ENCODE measurements around the gene CLK2. TPM values are rescaled to one million over a fixed set of nuclear protein-coding genes. Genes with fewer than 3 reads are reported as not detected.

The CLK2 gene
- total and polyA plus RNA-seq, 2 of the 8 experiments (the other 6 are each of a cell fraction or from before 2014, with no cell fraction given): 62.2 to 76.0 TPM

- no peak overlapping the region for H2BK5ac ChIP-seq (ENCODE audit: low read depth, low read length)
- no peak overlapping the region for H4K91ac ChIP-seq (replicated peaks; ENCODE audit: insufficient read length, low read length)
- H3K4me1 ChIP-seq (replicated peaks in 1 of 4; ENCODE audit: control insufficient read depth in 3 of 4, insufficient read depth in 4 of 4, low read length in 3 of 4): no peaks in the 10 kb centered on the region
- no peak for DNase-seq (ENCODE audit: low read depth in 1 of 2, low spot score in 2 of 2)
- WGBS, 2 experiments (ENCODE audit: extremely low coverage in 1 of 2, insufficient coverage in 1 of 2, insufficient read length in 1 of 2, insufficient replicate concordance in 2 of 2, low coverage in 1 of 2, low lambda C conversion rate in 2 of 2, missing lambda C conversion rate in 1 of 2): 93% methylated on average over 5 of the region's 5 CpGs; no CpG with 5 or more reads in 1 of the 2 experiments
- H3K9ac ChIP-seq (replicated peaks in 1 of 4; ENCODE audit: extremely low read depth in 1 of 4, low read depth in 3 of 4, low read length in 3 of 4): no peak overlapping the region
- no peaks in the 10 kb centered on the region for H3K23me2 ChIP-seq (ENCODE audit: low read depth, low read length)
- no peak overlapping the region for H3K4me2 ChIP-seq (ENCODE audit: insufficient read depth in 1 of 2, low read depth in 2 of 2, low read length in 2 of 2)
- no peak overlapping the region for H2BK20ac ChIP-seq (ENCODE audit: low read length)
- H2AK5ac ChIP-seq (ENCODE audit: low read depth, low read length): no peak overlapping the region
- no peaks in the 10 kb centered on the region for H3K79me2 ChIP-seq (ENCODE audit: control insufficient read depth in 1 of 2, insufficient read depth in 2 of 2, low read length in 2 of 2)
- no peak overlapping the region for H3K56ac ChIP-seq (replicated peaks; ENCODE audit: insufficient read length, low read depth, low read length)
- H3K36me3 ChIP-seq (ENCODE audit: control insufficient read depth in 2 of 4, insufficient read depth in 4 of 4, low read length in 3 of 4): no peaks in the 10 kb centered on the region; a peak in 1 of 8 replicates
- no peaks in the 10 kb centered on the region for H3K79me1 ChIP-seq (ENCODE audit: low read depth, low read length)
- no peak overlapping the region for H4K5ac ChIP-seq (ENCODE audit: insufficient read length, low read depth, low read length)
- TF ChIP-seq, protein P1, sequence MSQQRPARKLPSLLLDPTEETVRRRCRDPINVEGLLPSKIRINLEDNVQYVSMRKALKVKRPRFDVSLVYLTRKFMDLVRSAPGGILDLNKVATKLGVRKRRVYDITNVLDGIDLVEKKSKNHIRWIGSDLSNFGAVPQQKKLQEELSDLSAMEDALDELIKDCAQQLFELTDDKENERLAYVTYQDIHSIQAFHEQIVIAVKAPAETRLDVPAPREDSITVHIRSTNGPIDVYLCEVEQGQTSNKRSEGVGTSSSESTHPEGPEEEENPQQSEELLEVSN (IDR thresholded peaks at IDR 0.05): no peak
- no peak for TF ChIP-seq ASH2L (IDR thresholded peaks at IDR 0.05; ENCODE audit: low read length)
- TF ChIP-seq RNF2 (IDR thresholded peaks at IDR 0.05; ENCODE audit: borderline replicate concordance, low read depth, low read length, missing control alignments, poor library complexity, severe bottlenecking): no peak
- ChIA-PET POLR2A (ENCODE audit: partially characterized antibody) (interaction anchor here (1.0 kb wide), 1 partner anchor 8 kb away, joined by 3 read pairs; no protein-coding TSS in a partner anchor), CTCF (ENCODE audit: partially characterized antibody) (interaction anchor here (0.6 to 1.0 kb wide), 2 partner anchors 14 to 89 kb away, joined by 3 to 6 read pairs; no protein-coding TSS in a partner anchor)
- no peak overlapping the region for H3K18ac ChIP-seq (ENCODE audit: extremely low read depth, low read length)
- no peak overlapping the region for H2BK120ac ChIP-seq (replicated peaks; ENCODE audit: low read depth, low read length)
- H3K14ac ChIP-seq (ENCODE audit: insufficient read length): no peak overlapping the region
- no peak overlapping the region for H3K4me3 ChIP-seq (ENCODE audit: extremely low read depth in 1 of 4, insufficient read depth in 2 of 4, low read depth in 3 of 4, low read length in 4 of 4)
- H3K9me3 ChIP-seq (ENCODE audit: insufficient read depth in 2 of 2, low read depth in 1 of 2, low read length in 1 of 2): no peaks in the 10 kb centered on the region
- H3K27me3 ChIP-seq (replicated peaks in 1 of 4; ENCODE audit: control insufficient read depth in 3 of 4, extremely low read depth in 1 of 4, insufficient read depth in 3 of 4, low read length in 3 of 4): no peaks in the 10 kb centered on the region
- no peak overlapping the region for H2BK15ac ChIP-seq (ENCODE audit: low read length)
- no peak overlapping the region for H2AFZ ChIP-seq (ENCODE audit: low read length)
- no peak for FAIRE-seq
- H4K8ac ChIP-seq (ENCODE audit: extremely low read depth, insufficient read depth, low read length): no peak overlapping the region
- no peak overlapping the region for H3K23ac ChIP-seq (ENCODE audit: insufficient read length)
- H3K27ac ChIP-seq (ENCODE audit: low read depth, low read length): no peak overlapping the region
- no peak overlapping the region for H2BK12ac ChIP-seq (ENCODE audit: low read depth, low read length)
- H4K20me1 ChIP-seq (replicated peaks in 1 of 2; ENCODE audit: control insufficient read depth in 1 of 2, insufficient read depth in 2 of 2, low read length in 2 of 2): no peaks in the 10 kb centered on the region
- H3K4ac ChIP-seq (replicated peaks; ENCODE audit: insufficient read length, low read depth, low read length): no peak overlapping the region
Measured at GRCh38 chr1:155236451-155236850, 36.9 kb downstream of the CLK2 start.

Data from H1 (cell line).